ENCODE results near the gene DMRTA2. TPM values are rescaled to one million over a fixed set of nuclear protein-coding genes. Genes with fewer than 3 reads are reported as not detected.

Gene DMRTA2
- not detected in 3 replicates for total RNA-seq
- long read RNA-seq: 0 reads

DNA sequence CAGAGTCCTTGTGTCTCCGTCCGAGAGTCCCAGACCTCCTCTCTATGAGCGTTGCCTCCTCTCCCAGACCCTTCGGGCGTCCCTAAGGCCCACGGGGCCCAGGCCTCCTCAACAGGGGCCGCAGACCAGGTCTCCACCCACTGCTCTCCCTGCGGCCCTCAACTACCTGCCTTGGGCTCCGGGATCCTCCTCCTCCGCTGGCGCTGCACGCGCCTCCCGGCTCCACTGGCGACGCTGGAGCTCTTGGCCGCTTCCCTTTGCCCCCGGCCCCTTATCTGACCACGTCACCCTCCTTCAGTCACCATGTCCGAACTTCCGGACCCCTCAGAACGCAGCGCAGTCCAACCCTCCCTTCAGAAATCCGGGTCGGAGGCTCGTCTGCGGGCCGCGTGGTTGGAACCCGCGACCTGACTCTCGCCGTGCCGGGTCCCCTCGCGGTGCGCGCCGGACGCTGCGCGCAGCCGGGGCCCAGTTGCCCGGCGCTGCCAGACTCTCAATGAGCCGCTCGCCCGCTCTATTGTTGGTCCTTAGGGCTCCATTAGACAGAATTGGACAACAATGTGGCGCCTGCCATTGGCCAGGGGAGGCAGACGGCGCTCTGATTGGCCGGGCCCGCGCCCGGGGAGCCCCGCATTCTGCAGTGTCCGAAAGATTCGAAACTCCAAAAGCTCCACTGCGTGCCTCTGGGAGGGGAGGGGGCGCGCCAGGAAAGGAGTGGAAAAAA, at the start of gene DMRTA2:
TSS of gene DMRTA2 (minus strand) at position 498 of the 724 bp plus-strand sequence. CDS start 1,907 bp downstream, outside the sequence.
- no peaks in the 10 kb centered on the region for H3K9me3 Mint-ChIP-seq (ENCODE audit: low read depth)

DNA sequence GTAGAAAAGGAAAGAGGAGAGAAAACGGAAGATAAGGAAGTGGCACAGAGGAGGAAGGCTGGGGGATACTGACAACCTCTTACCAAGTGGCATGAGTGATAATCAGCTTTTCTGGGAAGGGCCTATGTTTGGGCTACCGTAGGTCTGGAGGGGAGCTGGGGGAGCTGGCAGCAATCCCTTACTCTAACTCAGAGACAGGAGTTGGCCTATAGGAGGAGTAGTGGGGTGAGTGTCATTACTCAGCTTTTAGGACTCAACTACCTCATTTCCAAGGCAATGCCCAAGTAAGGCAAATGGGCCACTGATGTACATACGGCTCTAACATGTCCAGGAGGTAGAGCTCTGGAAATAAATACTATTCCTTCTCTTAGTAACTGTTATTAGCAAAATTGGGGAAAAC, 48.7 kb upstream of the DMRTA2 start:
- Mint-ChIP-seq H3K4me1 (ENCODE audit: low read depth) (no peaks in the 10 kb centered on the region), H3K36me3 (ENCODE audit: low read depth) (peaks cover 10% of the 10 kb centered on the region), H3K27me3 (ENCODE audit: low read depth) (no peaks in the 10 kb centered on the region), H3K9me3 (ENCODE audit: low read depth) (no peaks in the 10 kb centered on the region), H3K27ac (ENCODE audit: unreplicated experiment) (no peak overlapping the region), H3K4me3 (ENCODE audit: unreplicated experiment) (no peak overlapping the region)
- TF ChIP-seq, protein P1, sequence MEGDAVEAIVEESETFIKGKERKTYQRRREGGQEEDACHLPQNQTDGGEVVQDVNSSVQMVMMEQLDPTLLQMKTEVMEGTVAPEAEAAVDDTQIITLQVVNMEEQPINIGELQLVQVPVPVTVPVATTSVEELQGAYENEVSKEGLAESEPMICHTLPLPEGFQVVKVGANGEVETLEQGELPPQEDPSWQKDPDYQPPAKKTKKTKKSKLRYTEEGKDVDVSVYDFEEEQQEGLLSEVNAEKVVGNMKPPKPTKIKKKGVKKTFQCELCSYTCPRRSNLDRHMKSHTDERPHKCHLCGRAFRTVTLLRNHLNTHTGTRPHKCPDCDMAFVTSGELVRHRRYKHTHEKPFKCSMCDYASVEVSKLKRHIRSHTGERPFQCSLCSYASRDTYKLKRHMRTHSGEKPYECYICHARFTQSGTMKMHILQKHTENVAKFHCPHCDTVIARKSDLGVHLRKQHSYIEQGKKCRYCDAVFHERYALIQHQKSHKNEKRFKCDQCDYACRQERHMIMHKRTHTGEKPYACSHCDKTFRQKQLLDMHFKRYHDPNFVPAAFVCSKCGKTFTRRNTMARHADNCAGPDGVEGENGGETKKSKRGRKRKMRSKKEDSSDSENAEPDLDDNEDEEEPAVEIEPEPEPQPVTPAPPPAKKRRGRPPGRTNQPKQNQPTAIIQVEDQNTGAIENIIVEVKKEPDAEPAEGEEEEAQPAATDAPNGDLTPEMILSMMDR (IDR thresholded peaks at IDR 0.05): no peak
- DNase-seq (ENCODE audit: low spot score): no peak

More for the DNA sequence above, at the start of gene DMRTA2:
- Mint-ChIP-seq H3K36me3 (ENCODE audit: low read depth) (peaks cover 8% of the 10 kb centered on the region), H3K4me1 (ENCODE audit: low read depth) (peaks cover 43% of the 10 kb centered on the region), H3K27me3 (ENCODE audit: low read depth) (peaks cover 76% of the 10 kb centered on the region), H3K27ac (ENCODE audit: unreplicated experiment) (peak within 1 kb of the TSS; percentile 63), H3K4me3 (ENCODE audit: unreplicated experiment) (peak within 1 kb of the TSS; percentile 61)
- TF ChIP-seq, protein P1 (IDR thresholded peaks at IDR 0.05): no peak
- DNase-seq (ENCODE audit: low spot score): no peak

DNA sequence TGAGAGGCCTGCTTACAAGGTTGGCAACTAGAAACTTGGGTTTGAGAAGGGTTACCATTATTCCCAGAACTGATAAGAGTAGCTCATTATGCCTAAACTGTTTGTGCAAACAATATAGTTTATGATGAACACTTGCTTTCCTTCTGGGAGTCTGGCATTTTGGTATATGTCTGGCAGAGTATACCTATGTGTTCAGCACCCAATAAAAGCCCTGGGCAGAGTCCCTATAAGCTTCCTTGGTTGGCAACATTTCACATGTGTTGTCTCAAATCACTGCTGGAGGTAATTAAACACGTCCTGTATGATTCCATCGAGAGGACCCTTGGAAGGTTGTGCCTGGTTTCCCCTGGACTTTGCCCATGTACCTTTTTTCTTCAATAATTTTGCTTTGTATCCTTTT, 39.7 kb upstream of the DMRTA2 start:
- TF ChIP-seq, protein P1 (IDR thresholded peaks at IDR 0.05): no peak
- H3K4me3 Mint-ChIP-seq (ENCODE audit: unreplicated experiment): no peak overlapping the region
- no peak overlapping the region for H3K27ac Mint-ChIP-seq (ENCODE audit: unreplicated experiment)
- DNase-seq (ENCODE audit: low spot score): no peak
- H3K4me1 Mint-ChIP-seq (ENCODE audit: low read depth): peaks cover 2% of the 10 kb centered on the region
- H3K9me3 Mint-ChIP-seq (ENCODE audit: low read depth): no peaks in the 10 kb centered on the region
- no peaks in the 10 kb centered on the region for H3K36me3 Mint-ChIP-seq (ENCODE audit: low read depth)
- no peaks in the 10 kb centered on the region for H3K27me3 Mint-ChIP-seq (ENCODE audit: low read depth)

DNA sequence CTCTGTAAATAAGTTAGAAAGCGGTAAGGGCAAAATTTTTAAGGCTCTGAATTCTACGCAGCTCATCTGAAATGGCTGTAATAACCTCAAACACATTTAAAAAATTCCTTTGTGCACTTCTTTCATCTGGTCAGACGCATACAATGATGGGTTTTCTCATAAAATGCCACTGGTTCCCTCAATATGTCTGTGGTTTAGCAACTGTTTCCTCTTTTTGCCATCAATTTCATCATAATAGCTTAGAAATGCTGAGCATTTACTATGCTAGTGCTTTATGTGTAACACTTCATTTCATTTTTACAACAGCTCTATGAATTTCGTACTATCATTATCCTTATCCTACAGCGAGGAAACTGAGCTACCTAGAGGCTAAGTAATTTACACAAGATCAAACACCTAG, 35.3 kb upstream of the DMRTA2 start:
- H3K27me3 Mint-ChIP-seq (ENCODE audit: low read depth): no peaks in the 10 kb centered on the region
- peaks cover 3% of the 10 kb centered on the region for H3K36me3 Mint-ChIP-seq (ENCODE audit: low read depth)
- peaks cover 2% of the 10 kb centered on the region for H3K4me1 Mint-ChIP-seq (ENCODE audit: low read depth)
- TF ChIP-seq, protein P1 (IDR thresholded peaks at IDR 0.05): no peak
- H3K9me3 Mint-ChIP-seq (ENCODE audit: low read depth): no peaks in the 10 kb centered on the region
- DNase-seq (ENCODE audit: low spot score): no peak
- no peak overlapping the region for H3K4me3 Mint-ChIP-seq (ENCODE audit: unreplicated experiment)
- no peak overlapping the region for H3K27ac Mint-ChIP-seq (ENCODE audit: unreplicated experiment)

DNA sequence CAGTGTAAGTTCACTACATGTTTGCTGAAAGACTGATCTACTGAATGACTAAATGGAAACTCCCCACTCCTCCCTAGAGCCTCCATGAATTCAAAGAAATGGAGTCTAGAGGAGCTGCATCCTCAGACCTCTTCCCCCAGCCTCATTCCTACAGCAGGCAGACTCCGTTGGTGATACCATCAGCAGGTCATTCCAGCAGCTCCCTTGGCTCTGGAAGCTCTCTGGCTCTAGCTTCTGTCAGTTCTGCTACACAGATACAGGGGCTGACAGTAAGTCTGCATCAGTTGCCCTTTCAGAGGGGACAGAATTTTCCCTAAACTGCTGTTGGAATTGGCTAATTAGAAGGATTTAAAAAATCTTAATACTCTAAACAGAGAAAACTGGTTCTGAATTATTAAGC, 31.7 kb upstream of the DMRTA2 start:
- Mint-ChIP-seq H3K9me3 (ENCODE audit: low read depth) (no peaks in the 10 kb centered on the region), H3K4me1 (ENCODE audit: low read depth) (peaks cover 2% of the 10 kb centered on the region), H3K36me3 (ENCODE audit: low read depth) (peaks cover 3% of the 10 kb centered on the region), H3K4me3 (ENCODE audit: unreplicated experiment) (no peak overlapping the region), H3K27me3 (ENCODE audit: low read depth) (no peaks in the 10 kb centered on the region), H3K27ac (ENCODE audit: unreplicated experiment) (no peak overlapping the region)
- DNase-seq (ENCODE audit: low spot score): no peak
- TF ChIP-seq, protein P1 (IDR thresholded peaks at IDR 0.05): no peak
